ENCODE data around the gene PHC3. TPM values are rescaled to one million over a fixed set of nuclear protein-coding genes. Genes with fewer than 3 reads are reported as not detected.

The PHC3 gene
- total RNA-seq, 2 experiments from 2014 or later, result 143 to 150 TPM

- Mint-ChIP-seq H3K27me3 (no peaks in the 10 kb centered on the region), H3K27ac (peak overlapping the region; percentile 56), H3K36me3 (ENCODE audit: low read depth) (peaks cover 12% of the 10 kb centered on the region), H3K4me1 (ENCODE audit: low read depth) (peaks cover 26% of the 10 kb centered on the region), H3K9me3 (no peaks in the 10 kb centered on the region), H3K4me3 (no peak overlapping the region)
- no peaks in the 10 kb centered on the region for H3K9me3 ChIP-seq (ENCODE audit: control insufficient read depth in 1 of 2, insufficient read depth in 1 of 2, low read length in 2 of 2)
- H3K36me3 ChIP-seq (ENCODE audit: insufficient read depth, low read length), result no peaks in the 10 kb centered on the region
- DNase-seq (no peak), ATAC-seq (ENCODE audit: poor library complexity) (no peak)
- intact Hi-C loops (cut with DNase I, micrococcal nuclease), result loop anchor here in 1 of 2 experiments (5.0 kb wide), 1 partner anchor 37 kb away; no protein-coding TSS in a partner anchor
- ChIA-PET CTCF (no interaction called here), POLR2A (interaction anchor here (1.2 kb wide), 1 partner anchor 10 kb away, joined by 4 read pairs; no protein-coding TSS in a partner anchor)
- H3K4me1 ChIP-seq (ENCODE audit: insufficient read depth, low read length), result peaks cover 17% of the 10 kb centered on the region
- no peaks in the 10 kb centered on the region for H3K27me3 ChIP-seq (ENCODE audit: control insufficient read depth in 1 of 2, insufficient read depth in 2 of 2, low read length in 2 of 2)
- no peak overlapping the region for H3K27ac ChIP-seq (ENCODE audit: low read depth in 1 of 2, low read length in 2 of 2)
- no peak overlapping the region for H3K4me3 ChIP-seq (ENCODE audit: low read length)
- TF ChIP-seq CTCF (IDR thresholded peaks at IDR 0.05), result no peak
Measured at GRCh38 chr3:170044271-170044670, 137.3 kb downstream of the PHC3 start.

- peaks cover 33% of the 10 kb centered on the region for H3K4me1 Mint-ChIP-seq (ENCODE audit: low read depth)
Measured at GRCh38 chr3:170043506-170043905, 138.0 kb downstream of the PHC3 start.

GRCh38 chr3:170040418-170040817 is 141.1 kb downstream of the PHC3 start:
- Histone ChIP-seq H3K4me3 (ENCODE audit: low read length) (no peak overlapping the region), H3K27me3 (ENCODE audit: control insufficient read depth in 1 of 2, insufficient read depth in 2 of 2, low read length in 2 of 2) (no peaks in the 10 kb centered on the region), H3K27ac (ENCODE audit: low read depth in 1 of 2, low read length in 2 of 2) (no peak overlapping the region), H3K9me3 (ENCODE audit: control insufficient read depth in 1 of 2, insufficient read depth in 1 of 2, low read length in 2 of 2) (no peaks in the 10 kb centered on the region), H3K36me3 (ENCODE audit: insufficient read depth, low read length) (no peaks in the 10 kb centered on the region), H3K4me1 (ENCODE audit: insufficient read depth, low read length) (peaks cover 30% of the 10 kb centered on the region)
- DNase-seq (no peak), ATAC-seq (ENCODE audit: poor library complexity) (no peak)
- no peak overlapping the region for H3K4me3 Mint-ChIP-seq
- ChIA-PET CTCF (interaction anchor here (1.6 kb wide), 1 partner anchor 277 kb away, joined by 3 read pairs; no protein-coding TSS in a partner anchor), POLR2A (interaction anchor here (0.9 to 1.5 kb wide), 2 partner anchors 73 to 74 kb away, joined by 3 to 4 read pairs; partner anchors contain the start of gene SEC62)
- no peaks in the 10 kb centered on the region for H3K9me3 Mint-ChIP-seq
- H3K27ac Mint-ChIP-seq, result no peak overlapping the region
- peaks cover 30% of the 10 kb centered on the region for H3K4me1 Mint-ChIP-seq (ENCODE audit: low read depth)
- intact Hi-C loops (cut with DNase I, micrococcal nuclease), result loop anchor here in 1 of 2 experiments (5.0 kb wide), 1 partner anchor 33 kb away; no protein-coding TSS in a partner anchor
- peaks cover 12% of the 10 kb centered on the region for H3K36me3 Mint-ChIP-seq (ENCODE audit: low read depth)
- TF ChIP-seq CTCF (IDR thresholded peaks at IDR 0.05), result no peak
- H3K27me3 Mint-ChIP-seq, result no peaks in the 10 kb centered on the region

More at GRCh38 chr3:170043506-170043905, 138.0 kb downstream of the PHC3 start:
- intact Hi-C loops (cut with DNase I, micrococcal nuclease), result loop anchor here in 1 of 2 experiments (5.0 kb wide), 1 partner anchor 36 kb away; no protein-coding TSS in a partner anchor
- Histone ChIP-seq H3K27me3 (ENCODE audit: control insufficient read depth in 1 of 2, insufficient read depth in 2 of 2, low read length in 2 of 2) (no peaks in the 10 kb centered on the region), H3K36me3 (ENCODE audit: insufficient read depth, low read length) (no peaks in the 10 kb centered on the region), H3K27ac (ENCODE audit: low read depth in 1 of 2, low read length in 2 of 2) (no peak overlapping the region), H3K4me1 (ENCODE audit: insufficient read depth, low read length) (peaks cover 24% of the 10 kb centered on the region), H3K9me3 (ENCODE audit: control insufficient read depth in 1 of 2, insufficient read depth in 1 of 2, low read length in 2 of 2) (no peaks in the 10 kb centered on the region), H3K4me3 (ENCODE audit: low read length) (no peak overlapping the region)
- POLR2A ChIA-PET, result interaction anchor here (0.6 kb wide), 2 partner anchors 56 to 60 kb away, joined by 3 to 4 read pairs; no protein-coding TSS in a partner anchor
- peaks cover 12% of the 10 kb centered on the region for H3K36me3 Mint-ChIP-seq (ENCODE audit: low read depth)
- H3K9me3 Mint-ChIP-seq, result no peaks in the 10 kb centered on the region
- TF ChIP-seq CTCF (IDR thresholded peaks at IDR 0.05), result no peak
- DNase-seq (no peak), ATAC-seq (ENCODE audit: poor library complexity) (no peak)
- CTCF ChIA-PET, result no interaction called here
- no peak overlapping the region for H3K27ac Mint-ChIP-seq
- no peak overlapping the region for H3K4me3 Mint-ChIP-seq
- no peaks in the 10 kb centered on the region for H3K27me3 Mint-ChIP-seq
